ENCODE data around the gene PCGF2.

GRCh38 chr17:38733982-38734973, 13.9 kb downstream of the PCGF2 start:
- TF ChIP-seq CTCF (conservative IDR thresholded peaks at IDR 0.05; ENCODE audit: low read length) (peak; percentile 76), EZH2phosphoT487 (IDR thresholded peaks at IDR 0.05; ENCODE audit: borderline replicate concordance, low read depth, low read length) (no peak)
